Measurements from ENCODE around the gene FMN1.

GRCh38 chr15:32872621-32873283 lies 321.8 kb downstream of the FMN1 start:
- peak; percentile 67 to 68 for TF ChIP-seq POLR2AphosphoS5 (IDR thresholded peaks at IDR 0.05; ENCODE audit: insufficient read depth in 1 of 2, low read depth in 1 of 2)
- TF ChIP-seq, protein P1, sequence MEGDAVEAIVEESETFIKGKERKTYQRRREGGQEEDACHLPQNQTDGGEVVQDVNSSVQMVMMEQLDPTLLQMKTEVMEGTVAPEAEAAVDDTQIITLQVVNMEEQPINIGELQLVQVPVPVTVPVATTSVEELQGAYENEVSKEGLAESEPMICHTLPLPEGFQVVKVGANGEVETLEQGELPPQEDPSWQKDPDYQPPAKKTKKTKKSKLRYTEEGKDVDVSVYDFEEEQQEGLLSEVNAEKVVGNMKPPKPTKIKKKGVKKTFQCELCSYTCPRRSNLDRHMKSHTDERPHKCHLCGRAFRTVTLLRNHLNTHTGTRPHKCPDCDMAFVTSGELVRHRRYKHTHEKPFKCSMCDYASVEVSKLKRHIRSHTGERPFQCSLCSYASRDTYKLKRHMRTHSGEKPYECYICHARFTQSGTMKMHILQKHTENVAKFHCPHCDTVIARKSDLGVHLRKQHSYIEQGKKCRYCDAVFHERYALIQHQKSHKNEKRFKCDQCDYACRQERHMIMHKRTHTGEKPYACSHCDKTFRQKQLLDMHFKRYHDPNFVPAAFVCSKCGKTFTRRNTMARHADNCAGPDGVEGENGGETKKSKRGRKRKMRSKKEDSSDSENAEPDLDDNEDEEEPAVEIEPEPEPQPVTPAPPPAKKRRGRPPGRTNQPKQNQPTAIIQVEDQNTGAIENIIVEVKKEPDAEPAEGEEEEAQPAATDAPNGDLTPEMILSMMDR (IDR thresholded peaks at IDR 0.05) = no peak
- TF ChIP-seq POLR2A (IDR thresholded peaks at IDR 0.05) = no peak

All from vagina (tissue), 2 donors.